ENCODE results near the gene EFHC1.

DNA sequence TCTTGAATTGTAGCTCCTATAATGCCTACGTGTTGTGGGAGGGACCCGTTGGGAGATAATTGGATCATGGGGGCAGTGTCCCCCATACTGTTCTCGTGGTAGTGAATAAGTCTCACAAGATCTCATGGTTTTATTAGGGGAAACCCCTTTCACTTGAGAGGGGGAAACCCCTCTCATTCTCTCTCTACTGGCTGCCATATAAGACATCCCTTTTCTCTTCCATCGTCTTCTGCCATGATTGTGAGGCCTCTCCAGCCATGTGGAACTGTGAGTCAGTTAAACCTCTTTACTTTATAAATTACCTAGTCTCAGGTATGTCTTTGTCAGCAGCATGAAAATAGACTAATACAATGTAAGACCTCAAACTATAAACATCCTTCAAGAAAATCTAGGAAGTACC is 35.1 kb upstream of the EFHC1 start:
- TF ChIP-seq, protein P1, sequence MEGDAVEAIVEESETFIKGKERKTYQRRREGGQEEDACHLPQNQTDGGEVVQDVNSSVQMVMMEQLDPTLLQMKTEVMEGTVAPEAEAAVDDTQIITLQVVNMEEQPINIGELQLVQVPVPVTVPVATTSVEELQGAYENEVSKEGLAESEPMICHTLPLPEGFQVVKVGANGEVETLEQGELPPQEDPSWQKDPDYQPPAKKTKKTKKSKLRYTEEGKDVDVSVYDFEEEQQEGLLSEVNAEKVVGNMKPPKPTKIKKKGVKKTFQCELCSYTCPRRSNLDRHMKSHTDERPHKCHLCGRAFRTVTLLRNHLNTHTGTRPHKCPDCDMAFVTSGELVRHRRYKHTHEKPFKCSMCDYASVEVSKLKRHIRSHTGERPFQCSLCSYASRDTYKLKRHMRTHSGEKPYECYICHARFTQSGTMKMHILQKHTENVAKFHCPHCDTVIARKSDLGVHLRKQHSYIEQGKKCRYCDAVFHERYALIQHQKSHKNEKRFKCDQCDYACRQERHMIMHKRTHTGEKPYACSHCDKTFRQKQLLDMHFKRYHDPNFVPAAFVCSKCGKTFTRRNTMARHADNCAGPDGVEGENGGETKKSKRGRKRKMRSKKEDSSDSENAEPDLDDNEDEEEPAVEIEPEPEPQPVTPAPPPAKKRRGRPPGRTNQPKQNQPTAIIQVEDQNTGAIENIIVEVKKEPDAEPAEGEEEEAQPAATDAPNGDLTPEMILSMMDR (conservative IDR thresholded peaks at IDR 0.05): no peak
- TF ChIP-seq ZFX (IDR thresholded peaks at IDR 0.05): no peak
